HG02610 (cell line): Measurements from ENCODE around the gene HLA-A.
"Not testable (repeated sequence)": the region's sequence is repeated elsewhere in the genome, so short reads cannot be mapped to it uniquely, and the experiment has no call there.

Experiments
- ATAC-seq: cut with Tn5 transposase; IDR thresholded peaks from one replicate; pipeline ENCODE4 v1.9.1; 2021; ENCODE audit warnings: mild to moderate bottlenecking, moderate library complexity; ENCODE audit not compliant: unreplicated experiment

Gene HLA-A

GRCh38 chr6:29958921-29959320, 16.6 kb downstream of the HLA-A start:
- ATAC-seq: no peak

- no peak for ATAC-seq
These were observed 17.1 kb downstream of the HLA-A start for GRCh38 chr6:29959467-29959866.

GRCh38 chr6:29961966-29962365, 19.6 kb downstream of the HLA-A start:
- ATAC-seq: no peak

- not testable (repeated sequence) for ATAC-seq
These were observed 21.4 kb downstream of the HLA-A start for GRCh38 chr6:29963697-29964096.

- no peak for ATAC-seq
These were observed 22.2 kb downstream of the HLA-A start for GRCh38 chr6:29964518-29964886.

GRCh38 chr6:29964887-29965562, 22.7 kb downstream of the HLA-A start:
- peak; percentile 96 for ATAC-seq

GRCh38 chr6:29965563-29965872, 23.2 kb downstream of the HLA-A start:
- no peak for ATAC-seq

- ATAC-seq: no peak
These were observed 23.7 kb downstream of the HLA-A start for GRCh38 chr6:29965873-29966601.

GRCh38 chr6:29967379-29968010, 25.2 kb downstream of the HLA-A start:
- no peak for ATAC-seq

GRCh38 chr6:29968130-29968529, 25.8 kb downstream of the HLA-A start:
- no peak for ATAC-seq

GRCh38 chr6:29968905-29969304, 26.6 kb downstream of the HLA-A start:
- no peak for ATAC-seq

GRCh38 chr6:29970711-29971110, 28.4 kb downstream of the HLA-A start:
- no peak for ATAC-seq

GRCh38 chr6:29974901-29975560, 32.7 kb downstream of the HLA-A start:
- no peak for ATAC-seq

GRCh38 chr6:29975561-29975907, 33.2 kb downstream of the HLA-A start:
- no peak for ATAC-seq

GRCh38 chr6:29976253-29976587, 33.9 kb downstream of the HLA-A start:
- ATAC-seq: no peak

GRCh38 chr6:29976588-29977424, 34.5 kb downstream of the HLA-A start:
- peak; percentile 74 for ATAC-seq

- no peak for ATAC-seq
These were observed 35.0 kb downstream of the HLA-A start for GRCh38 chr6:29977425-29977727.

- ATAC-seq: not testable (repeated sequence)
These were observed 37.7 kb downstream of the HLA-A start for GRCh38 chr6:29980013-29980412.

GRCh38 chr6:29980511-29980910, 38.2 kb downstream of the HLA-A start:
- no peak for ATAC-seq

GRCh38 chr6:29981211-29981812, 39.0 kb downstream of the HLA-A start:
- ATAC-seq: no peak

- ATAC-seq: no peak
These were observed 39.8 kb downstream of the HLA-A start for GRCh38 chr6:29982097-29982496.
